ENCODE data around the gene TNFSF11.

GRCh38 chr13:42617221-42617620, 43.3 kb downstream of the TNFSF11 start:
- TF ChIP-seq POLR2A (IDR thresholded peaks at IDR 0.05) = no peak
- TF ChIP-seq CTCF (IDR thresholded peaks at IDR 0.05) = no peak

Data from Peyer's patch (tissue), 4 donors.